Measurements from ENCODE around the gene KDM3A.

- TF ChIP-seq PPARA (CRISPR knock-in tag; IDR thresholded peaks at IDR 0.05; ENCODE audit: borderline replicate concordance) (no peak), ISL1 (CRISPR knock-in tag; IDR thresholded peaks at IDR 0.05) (no peak), POU6F1 (CRISPR knock-in tag; IDR thresholded peaks at IDR 0.05; ENCODE audit: borderline replicate concordance, low read depth) (no peak), ZFP3 (CRISPR knock-in tag; IDR thresholded peaks at IDR 0.05) (no peak), ARNTL (CRISPR knock-in tag; IDR thresholded peaks at IDR 0.05; ENCODE audit: borderline replicate concordance, low read depth) (no peak), ZFP30 (CRISPR knock-in tag; IDR thresholded peaks at IDR 0.05) (no peak), ZNF70 (CRISPR knock-in tag; IDR thresholded peaks at IDR 0.05) (no peak), CREB5 (CRISPR knock-in tag; IDR thresholded peaks at IDR 0.05; ENCODE audit: low read depth) (no peak), BACH2 (CRISPR knock-in tag; IDR thresholded peaks at IDR 0.05; ENCODE audit: borderline replicate concordance) (no peak), TOX (CRISPR knock-in tag; IDR thresholded peaks at IDR 0.05; ENCODE audit: borderline replicate concordance) (no peak), PATZ1 (CRISPR knock-in tag; IDR thresholded peaks at IDR 0.05; ENCODE audit: borderline replicate concordance) (no peak), ZNF8 (CRISPR knock-in tag; IDR thresholded peaks at IDR 0.05) (no peak), CSRNP3 (CRISPR knock-in tag; IDR thresholded peaks at IDR 0.05) (no peak), OSR1 (CRISPR knock-in tag; IDR thresholded peaks at IDR 0.05) (no peak)
Measured at GRCh38 chr2:86499326-86499725, 58.2 kb downstream of the KDM3A start.
